K562 (cell line): ENCODE data around the gene POLD2.

Experiments
- EP300 ChIP-seq: IDR thresholded peaks from 2 replicates; pipeline ENCODE4 v1.6.1; 2012; ENCODE audit warnings: low read length, improper control_type of control experiment
- FIP1L1 ChIP-seq: fragments of 200-400 bp; formaldehyde crosslinking; IDR thresholded peaks from 2 replicates; pipeline ENCODE4 v1.6.1; 2018; ENCODE audit warnings: mild to moderate bottlenecking, low read depth, low read length; ENCODE audit not compliant: poor library complexity, severe bottlenecking
- KAT7 ChIP-seq: sonication (generic); formaldehyde crosslinking; IDR thresholded peaks from 2 replicates; pipeline ENCODE4 v1.8.0; 2022; ENCODE audit warnings: missing genetic modification reagents, mild to moderate bottlenecking, borderline replicate concordance
- KLF13 ChIP-seq: fragments of 450-650 bp; IDR thresholded peaks from 2 replicates; pipeline ENCODE4 v1.6.1; 2016; ENCODE audit warnings: missing genetic modification characterization, low read depth, mild to moderate bottlenecking, missing compliant biosample characterization, moderate library complexity, borderline replicate concordance
- NFYB ChIP-seq: IDR thresholded peaks from 2 replicates; pipeline ENCODE4 v1.6.1; 2011; ENCODE audit warnings: mild to moderate bottlenecking, moderate library complexity; ENCODE audit not compliant: insufficient read length; ENCODE audit errors: extremely low read depth
- YY1 ChIP-seq, 3 experiments: IDR thresholded peaks; 2 replicates each; pipeline ENCODE4 v1.6.1; 2011; ENCODE audit warnings: low read length in 2 of 3, mild to moderate bottlenecking in 2 of 3, moderate library complexity in 2 of 3, borderline replicate concordance in 1 of 3, control low read depth in 1 of 3, low read depth in 1 of 3; ENCODE audit not compliant: insufficient read depth in 3 of 3, insufficient replicate concordance in 2 of 3, control insufficient read depth in 1 of 3, insufficient read length in 1 of 3; ENCODE audit errors: extremely low read depth in 1 of 3
- TF ChIP-seq, protein P1 (sequence below): sonication (generic); formaldehyde crosslinking; IDR thresholded peaks from 2 replicates; pipeline ENCODE4 v1.5.0; 2020; ENCODE audit warnings: missing genetic modification reagents

- TF ChIP-seq EP300 (no peak), KAT7 (CRISPR knock-in tag) (no peak), KLF13 (tag) (no peak), FIP1L1 (no peak), YY1 (IDR thresholded peaks at IDR 0.05; ENCODE audit: borderline replicate concordance in 1 of 3, control insufficient read depth in 1 of 3, extremely low read depth in 1 of 3, insufficient read depth in 3 of 3, insufficient read length in 1 of 3, insufficient replicate concordance in 2 of 3, low read depth in 1 of 3, low read length in 2 of 3) (no peak), NFYB (no peak)
- TF ChIP-seq, protein P1, sequence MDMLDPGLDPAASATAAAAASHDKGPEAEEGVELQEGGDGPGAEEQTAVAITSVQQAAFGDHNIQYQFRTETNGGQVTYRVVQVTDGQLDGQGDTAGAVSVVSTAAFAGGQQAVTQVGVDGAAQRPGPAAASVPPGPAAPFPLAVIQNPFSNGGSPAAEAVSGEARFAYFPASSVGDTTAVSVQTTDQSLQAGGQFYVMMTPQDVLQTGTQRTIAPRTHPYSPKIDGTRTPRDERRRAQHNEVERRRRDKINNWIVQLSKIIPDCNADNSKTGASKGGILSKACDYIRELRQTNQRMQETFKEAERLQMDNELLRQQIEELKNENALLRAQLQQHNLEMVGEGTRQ (CRISPR knock-in tag) = no peak
These were observed 20.4 kb upstream of the POLD2 start for GRCh38 chr7:44143646-44144250.
